Measurements from ENCODE around the gene CCR8. TPM values are rescaled to one million over a fixed set of nuclear protein-coding genes. Genes with fewer than 3 reads are reported as not detected.

CCR8 gene
- total RNA-seq, 1 experiment from 2014 or later: not detected

DNA sequence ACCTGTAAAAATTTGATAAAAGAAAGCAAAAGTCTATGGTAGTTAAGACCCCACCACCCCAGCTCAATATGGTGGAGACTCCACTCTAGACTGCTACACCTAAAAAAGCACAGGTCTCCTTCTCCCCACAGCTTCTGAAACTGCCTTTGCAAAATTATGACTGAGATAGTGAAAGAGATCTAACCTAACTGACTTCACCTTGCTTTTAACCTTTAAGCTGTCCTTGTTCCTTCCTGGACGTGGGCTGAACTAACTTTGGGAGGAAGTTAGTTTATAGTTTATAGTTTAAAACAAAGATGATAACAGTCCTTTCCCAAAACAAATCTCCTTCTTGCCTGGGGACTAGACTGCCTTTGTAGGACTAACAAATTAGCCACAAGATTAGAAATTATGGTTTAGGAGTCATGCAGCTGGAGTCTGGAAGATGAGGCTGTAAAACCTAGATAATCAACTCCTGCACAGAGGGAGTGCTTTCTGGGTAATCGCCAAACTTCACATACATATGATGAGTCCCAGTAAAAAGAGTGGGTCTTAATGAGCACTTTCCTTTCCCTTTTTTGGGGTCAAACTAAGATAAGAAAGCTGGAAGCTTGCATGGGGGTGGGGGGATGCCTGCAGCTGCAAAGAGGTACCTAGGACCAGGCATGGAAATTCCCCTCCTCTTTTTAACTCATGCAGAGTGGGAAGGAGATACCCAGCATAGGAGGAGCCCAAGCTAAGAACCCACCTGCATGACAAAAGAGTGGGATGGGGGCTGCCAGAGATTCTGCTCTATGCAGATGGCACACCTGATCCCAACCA, 17.5 kb downstream of the CCR8 start:
- BruUV-seq (replicated peaks): no TSS peak
- CTCF ChIA-PET: no interaction called here
- TF ChIP-seq EZH2 (IDR thresholded peaks at IDR 0.05; ENCODE audit: low read length, unreplicated experiment) (no peak), EZH2phosphoT487 (IDR thresholded peaks at IDR 0.05; ENCODE audit: borderline replicate concordance, low read length) (no peak)
- TF ChIP-seq, protein P1, sequence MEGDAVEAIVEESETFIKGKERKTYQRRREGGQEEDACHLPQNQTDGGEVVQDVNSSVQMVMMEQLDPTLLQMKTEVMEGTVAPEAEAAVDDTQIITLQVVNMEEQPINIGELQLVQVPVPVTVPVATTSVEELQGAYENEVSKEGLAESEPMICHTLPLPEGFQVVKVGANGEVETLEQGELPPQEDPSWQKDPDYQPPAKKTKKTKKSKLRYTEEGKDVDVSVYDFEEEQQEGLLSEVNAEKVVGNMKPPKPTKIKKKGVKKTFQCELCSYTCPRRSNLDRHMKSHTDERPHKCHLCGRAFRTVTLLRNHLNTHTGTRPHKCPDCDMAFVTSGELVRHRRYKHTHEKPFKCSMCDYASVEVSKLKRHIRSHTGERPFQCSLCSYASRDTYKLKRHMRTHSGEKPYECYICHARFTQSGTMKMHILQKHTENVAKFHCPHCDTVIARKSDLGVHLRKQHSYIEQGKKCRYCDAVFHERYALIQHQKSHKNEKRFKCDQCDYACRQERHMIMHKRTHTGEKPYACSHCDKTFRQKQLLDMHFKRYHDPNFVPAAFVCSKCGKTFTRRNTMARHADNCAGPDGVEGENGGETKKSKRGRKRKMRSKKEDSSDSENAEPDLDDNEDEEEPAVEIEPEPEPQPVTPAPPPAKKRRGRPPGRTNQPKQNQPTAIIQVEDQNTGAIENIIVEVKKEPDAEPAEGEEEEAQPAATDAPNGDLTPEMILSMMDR (conservative IDR thresholded peaks at IDR 0.05; ENCODE audit: low read depth, low read length): no peak
- Histone ChIP-seq H3K79me2 (ENCODE audit: low read length) (no peaks in the 10 kb centered on the region), H3K27me3 (ENCODE audit: low read length) (no peaks in the 10 kb centered on the region), H3K9ac (ENCODE audit: low read length) (no peak overlapping the region), H2AFZ (ENCODE audit: low read length) (no peak overlapping the region), H4K20me1 (ENCODE audit: low read length) (no peaks in the 10 kb centered on the region), H3K9me3 (ENCODE audit: low read length) (no peaks in the 10 kb centered on the region), H3K27ac (ENCODE audit: low read length) (no peak overlapping the region), H3K36me3 (ENCODE audit: low read depth, low read length) (no peaks in the 10 kb centered on the region), H3K4me3 (ENCODE audit: low read length) (no peak overlapping the region), H3K9me2 (replicated peaks; ENCODE audit: low read length) (0 out of 2 replicates have a peak, but pooled peaks cover under 1% of the 10 kb centered on the region), H3F3A (ENCODE audit: low read length, unreplicated experiment) (no peaks in the 10 kb centered on the region), H3K4me2 (ENCODE audit: low read length) (no peak overlapping the region), H3K4me1 (ENCODE audit: insufficient read depth, low read length) (peaks cover 26% of the 10 kb centered on the region)
- no peak for DNase-seq
- intact Hi-C loops (cut with micrococcal nuclease): no loop called here
- ATAC-seq: no peak
- POLR2A ChIA-PET (ENCODE audit: unreplicated experiment): no interaction called here

DNA sequence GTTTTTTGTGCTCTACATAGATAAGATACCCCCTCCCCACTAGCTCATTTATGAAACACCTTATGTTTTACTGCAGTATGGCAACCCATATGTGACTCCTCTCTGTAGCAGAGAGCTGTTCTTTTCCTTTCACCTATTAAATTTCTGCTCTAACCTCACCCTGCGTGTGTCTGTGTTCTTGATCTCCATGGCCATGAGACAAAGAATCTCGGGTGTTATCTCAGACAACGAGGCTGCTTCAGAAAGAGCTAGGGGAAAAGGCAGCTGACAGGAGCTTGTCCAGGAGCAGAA, 18.0 kb downstream of the CCR8 start:
- TF ChIP-seq EZH2phosphoT487 (IDR thresholded peaks at IDR 0.05; ENCODE audit: borderline replicate concordance, low read length): no peak
- TF ChIP-seq EZH2 (IDR thresholded peaks at IDR 0.05; ENCODE audit: low read length, unreplicated experiment): no peak
- TF ChIP-seq, protein P1 (conservative IDR thresholded peaks at IDR 0.05; ENCODE audit: low read depth, low read length): no peak
- Histone ChIP-seq H4K20me1 (ENCODE audit: low read length) (no peaks in the 10 kb centered on the region), H3K79me2 (ENCODE audit: low read length) (no peaks in the 10 kb centered on the region), H3K4me1 (ENCODE audit: insufficient read depth, low read length) (peaks cover 26% of the 10 kb centered on the region), H3K9ac (ENCODE audit: low read length) (no peak overlapping the region), H3K4me2 (ENCODE audit: low read length) (no peak overlapping the region), H3K27me3 (ENCODE audit: low read length) (no peaks in the 10 kb centered on the region), H3K27ac (ENCODE audit: low read length) (no peak overlapping the region), H3K36me3 (ENCODE audit: low read depth, low read length) (no peaks in the 10 kb centered on the region), H3K9me2 (replicated peaks; ENCODE audit: low read length) (0 out of 2 replicates have a peak, but pooled peaks cover 4% of the 10 kb centered on the region), H3K9me3 (ENCODE audit: low read length) (no peaks in the 10 kb centered on the region), H3F3A (ENCODE audit: low read length, unreplicated experiment) (no peaks in the 10 kb centered on the region), H3K4me3 (ENCODE audit: low read length) (no peak overlapping the region), H2AFZ (ENCODE audit: low read length) (no peak overlapping the region)
- ChIA-PET POLR2A (ENCODE audit: unreplicated experiment) (no interaction called here), CTCF (no interaction called here)
- ATAC-seq: no peak
- DNase-seq: no peak
- intact Hi-C loops (cut with micrococcal nuclease): no loop called here
- BruUV-seq (replicated peaks): no TSS peak

DNA sequence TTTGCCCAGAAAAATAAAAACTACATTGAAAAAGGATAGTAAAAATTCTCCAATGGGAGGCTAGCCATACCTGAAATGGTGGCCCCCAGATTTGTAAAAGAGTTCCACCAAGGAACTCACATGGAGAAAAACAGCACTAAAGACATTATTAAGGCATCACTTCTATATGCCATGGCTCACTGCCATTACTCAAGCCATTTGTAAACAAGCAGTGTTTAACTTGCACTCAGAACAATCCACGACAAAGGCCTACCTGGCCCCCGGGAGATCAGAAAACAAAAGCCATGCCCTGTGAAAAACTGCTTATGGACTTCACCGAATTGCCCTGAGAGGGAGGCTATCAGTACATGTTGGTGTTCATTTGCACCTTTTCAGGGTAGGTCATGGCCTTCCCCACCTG, 19.6 kb downstream of the CCR8 start:
- TF ChIP-seq EZH2 (IDR thresholded peaks at IDR 0.05; ENCODE audit: low read length, unreplicated experiment) (no peak), EZH2phosphoT487 (IDR thresholded peaks at IDR 0.05; ENCODE audit: borderline replicate concordance, low read length) (no peak)
- TF ChIP-seq, protein P1 (conservative IDR thresholded peaks at IDR 0.05; ENCODE audit: low read depth, low read length): no peak
- 0 out of 2 replicates have a peak, but pooled peaks cover 4% of the 10 kb centered on the region for H3K9me2 ChIP-seq (replicated peaks; ENCODE audit: low read length)
- no peaks in the 10 kb centered on the region for H3K27me3 ChIP-seq (ENCODE audit: low read length)
- peaks cover 14% of the 10 kb centered on the region; the same call in 1 of the 2 replicates for H3K4me1 ChIP-seq (ENCODE audit: insufficient read depth, low read length)
- H3K4me3 ChIP-seq (ENCODE audit: low read length): no peak overlapping the region
- no peak overlapping the region for H3K27ac ChIP-seq (ENCODE audit: low read length)
- CTCF ChIA-PET: interaction anchor here (0.6 kb wide), 1 partner anchor 58 kb away, joined by 9 read pairs; no protein-coding TSS in a partner anchor
- H3K9me3 ChIP-seq (ENCODE audit: low read length): no peaks in the 10 kb centered on the region
- no peaks in the 10 kb centered on the region for H3F3A ChIP-seq (ENCODE audit: low read length, unreplicated experiment)
- no peaks in the 10 kb centered on the region for H3K36me3 ChIP-seq (ENCODE audit: low read depth, low read length)
- no TSS peak for BruUV-seq (replicated peaks)
- POLR2A ChIA-PET (ENCODE audit: unreplicated experiment): no interaction called here
- H3K4me2 ChIP-seq (ENCODE audit: low read length): no peak overlapping the region
- ATAC-seq: no peak
- H2AFZ ChIP-seq (ENCODE audit: low read length): no peak overlapping the region
- no peaks in the 10 kb centered on the region for H3K79me2 ChIP-seq (ENCODE audit: low read length)
- H3K9ac ChIP-seq (ENCODE audit: low read length): no peak overlapping the region
- no peaks in the 10 kb centered on the region for H4K20me1 ChIP-seq (ENCODE audit: low read length)
- intact Hi-C loops (cut with micrococcal nuclease): no loop called here
- DNase-seq: no peak

All from PC-3 (cell line).